ENCODE results near the gene FOXP1.
A peak's percentile ranks its signal among the peaks of the same experiment; 100 is the strongest.

The FOXP1 gene

DNA sequence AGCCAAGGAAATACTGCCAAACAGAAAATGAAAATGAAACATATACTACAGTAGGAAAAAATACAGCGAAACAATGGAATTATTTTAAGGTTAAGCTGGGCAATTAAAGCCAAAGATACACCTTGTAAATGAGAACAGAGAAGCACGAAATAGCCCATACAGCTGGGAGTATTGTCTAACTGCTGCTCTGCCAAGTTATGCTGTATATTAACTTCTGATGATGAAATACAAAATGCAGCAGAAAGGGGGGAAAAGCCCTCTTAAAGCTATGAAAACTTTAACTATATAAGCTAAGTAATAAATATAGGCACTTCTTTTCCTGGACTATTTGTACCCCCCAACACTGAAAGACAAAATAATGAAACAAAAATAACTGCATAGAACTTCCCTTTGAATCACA is 449.0 kb downstream of the FOXP1 start:
- DNase-seq = no peak

DNA sequence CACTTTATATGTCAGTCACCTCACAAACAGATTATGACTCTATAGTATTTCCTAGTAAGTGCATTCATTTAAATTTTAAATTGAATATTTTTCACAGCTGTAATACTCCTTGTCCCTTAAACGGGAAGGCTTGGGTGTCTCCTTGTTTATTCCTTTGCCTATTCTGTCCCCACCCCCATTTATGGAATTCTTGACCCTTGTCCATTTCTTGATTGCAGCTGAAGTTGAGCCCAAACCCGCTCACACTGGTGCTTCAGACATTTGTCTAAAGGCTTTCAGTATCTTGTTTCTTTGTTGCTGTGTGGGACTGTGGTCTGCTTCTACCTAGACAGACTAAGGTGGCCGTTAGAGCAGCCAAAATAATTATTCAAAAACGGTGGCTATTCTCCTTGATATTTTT is 449.7 kb downstream of the FOXP1 start:
- DNase-seq = no peak

DNA sequence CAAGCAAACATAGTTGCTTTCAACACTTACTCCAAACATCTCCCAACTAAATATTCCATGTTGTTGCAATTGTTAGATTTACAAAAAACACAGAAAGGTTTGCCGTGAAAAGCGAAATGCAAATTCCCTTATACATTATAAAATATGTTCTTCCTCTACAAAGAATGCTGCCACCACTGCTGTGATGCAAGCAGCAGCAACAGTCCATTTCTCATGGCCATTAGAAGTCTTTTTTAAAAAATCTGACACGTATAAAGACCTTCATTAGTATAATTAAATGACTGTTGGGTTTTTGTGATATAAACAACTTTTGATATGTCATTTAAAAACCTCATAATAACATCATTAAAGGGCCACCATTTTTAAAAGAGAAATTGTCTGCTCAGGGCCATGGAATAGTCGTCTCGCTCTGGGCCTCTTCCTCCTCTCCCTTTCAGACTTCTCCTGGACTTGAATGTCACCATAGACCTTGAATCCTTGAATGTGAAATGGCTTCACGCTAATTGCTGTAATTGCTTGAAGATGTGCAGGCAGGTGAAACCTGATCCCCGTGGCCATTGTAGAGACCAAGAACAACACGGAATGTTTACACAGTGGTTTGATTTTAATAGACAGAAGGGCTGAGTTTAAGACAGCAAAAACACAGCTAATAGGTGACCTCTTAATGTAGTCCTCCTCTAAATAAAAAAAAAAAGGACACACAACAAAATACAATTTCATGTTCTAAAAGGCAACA is 450.4 kb downstream of the FOXP1 start:
- DNase-seq = no peak

DNA sequence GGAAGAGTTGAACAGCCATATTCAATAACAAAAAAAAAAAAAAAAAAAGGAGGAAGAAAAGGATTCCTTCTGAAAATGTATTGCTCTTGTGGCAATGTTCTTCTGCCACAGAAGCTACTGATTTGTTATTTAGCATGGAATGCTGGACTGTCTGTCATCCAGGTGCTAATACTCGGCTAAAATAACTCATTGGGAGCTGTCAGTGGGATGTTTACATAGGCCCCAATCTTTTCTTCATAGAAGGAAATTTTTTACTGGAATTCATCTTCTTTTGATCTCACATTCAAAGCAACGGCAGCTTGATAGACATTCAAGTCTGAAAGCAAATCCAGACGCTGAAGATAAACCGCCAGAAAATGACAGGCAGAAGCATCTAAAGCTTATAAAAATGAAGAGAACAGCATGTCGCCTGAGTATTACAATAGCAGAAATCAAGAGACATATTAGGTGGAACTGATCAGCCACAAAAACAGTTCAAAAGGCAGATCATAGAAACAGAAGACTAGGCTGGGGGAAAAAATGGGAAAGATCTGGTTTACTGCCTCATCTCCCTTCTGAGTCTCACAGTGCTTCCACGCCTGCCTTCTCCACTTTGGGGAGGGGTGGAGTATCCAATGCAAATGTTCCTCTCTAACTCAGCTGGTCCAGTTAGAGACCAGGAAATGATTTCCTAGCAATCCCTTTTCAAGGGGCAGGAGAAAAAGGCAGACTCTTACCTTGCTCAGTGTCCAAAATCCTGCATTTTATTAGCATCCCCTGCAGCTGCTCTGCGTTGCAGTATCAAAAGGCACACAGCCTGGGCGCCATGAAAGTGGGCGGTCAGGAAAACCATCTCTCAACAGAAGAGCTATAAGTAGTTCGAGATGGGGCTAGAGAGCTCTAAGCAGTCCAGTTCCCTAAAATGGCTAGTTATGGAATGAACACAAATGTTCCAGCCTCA is 451.9 kb downstream of the FOXP1 start:
- DNase-seq = peak in 14 of 58 donors; percentile 6 to 69 (median 25)

DNA sequence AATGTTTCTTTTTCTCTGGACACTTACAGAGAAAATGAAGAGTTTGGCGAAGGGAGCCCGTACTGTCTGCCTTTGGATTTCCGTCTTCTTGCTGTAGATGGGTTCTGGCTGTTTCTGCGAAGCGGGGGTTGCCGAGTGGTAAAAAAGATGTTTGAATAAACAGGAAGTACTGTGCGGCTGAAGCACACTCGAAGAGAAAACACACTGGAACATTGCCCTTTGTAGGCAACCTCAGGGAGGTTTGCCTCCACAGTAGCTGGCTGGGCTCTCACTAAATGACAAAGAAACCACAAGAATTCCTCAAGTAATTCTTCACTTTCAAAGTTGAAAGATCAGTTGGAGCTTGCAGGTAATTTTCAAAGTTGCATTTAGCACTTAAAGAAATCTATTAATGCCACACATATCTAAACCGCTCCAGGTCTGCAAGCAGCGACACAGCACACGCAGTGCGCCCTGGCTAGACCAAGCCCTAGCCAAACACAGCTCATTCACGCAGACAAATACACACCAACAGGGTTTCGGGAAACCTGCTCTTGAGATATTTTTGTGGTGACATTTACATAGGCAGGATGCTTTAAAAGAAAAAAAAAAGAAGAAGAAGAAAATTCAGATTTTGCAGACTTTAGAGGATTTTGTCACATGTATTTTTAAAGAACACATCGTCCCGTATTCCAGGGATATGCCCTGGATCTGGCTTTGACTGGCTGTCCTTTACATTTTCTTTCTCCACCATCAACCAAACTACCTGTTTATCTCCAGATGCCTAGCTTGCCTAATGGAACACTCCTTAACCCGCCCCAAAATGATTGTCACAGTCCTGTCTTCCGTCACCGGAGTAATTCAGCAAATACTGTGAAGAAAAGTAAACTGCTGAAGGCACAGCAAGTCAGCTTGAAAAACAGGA is 452.8 kb downstream of the FOXP1 start:
- DNase-seq = peak in 27 of 58 donors; percentile 3 to 59 (median 32)

DNA sequence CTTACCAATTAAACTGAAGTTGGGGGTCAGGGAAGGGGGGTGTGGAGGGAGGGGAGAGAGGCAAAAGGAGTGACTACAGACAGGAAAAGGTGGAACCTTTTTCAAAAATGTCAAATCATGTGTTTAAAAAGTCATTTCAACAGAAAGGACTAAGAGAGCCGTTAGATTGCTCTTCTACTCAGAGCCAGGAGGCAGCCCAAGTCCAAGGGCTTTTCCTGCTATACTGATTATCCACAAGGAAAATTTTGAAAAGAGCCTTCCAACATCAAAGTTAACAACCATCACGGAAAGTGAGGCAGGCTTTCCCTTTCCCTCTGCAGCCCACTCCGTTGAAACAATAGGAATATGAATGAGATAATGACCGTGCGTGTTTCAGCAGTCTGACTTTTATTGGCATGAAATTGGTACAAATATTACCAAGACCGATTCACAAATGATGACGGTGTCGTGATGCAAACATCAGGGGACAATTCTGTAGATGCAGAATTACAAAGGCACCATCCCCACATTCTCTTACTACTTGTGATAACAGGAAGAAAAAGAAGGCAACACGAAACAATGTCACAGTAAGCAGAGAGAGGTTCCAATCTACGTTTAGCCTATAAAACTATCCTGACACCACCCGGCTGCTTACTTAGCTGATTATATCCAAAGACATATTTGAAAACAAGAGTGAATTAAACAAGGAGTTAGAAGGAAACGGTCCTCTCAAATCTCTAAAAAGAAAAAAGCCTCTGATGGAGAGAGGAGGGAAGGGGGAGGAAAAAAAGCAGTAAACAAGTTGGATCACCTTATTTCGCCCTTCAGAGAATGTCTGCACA is 453.7 kb downstream of the FOXP1 start:
- peak in 4 of 58 donors; percentile 2 to 37 (median 18) for DNase-seq

DNA sequence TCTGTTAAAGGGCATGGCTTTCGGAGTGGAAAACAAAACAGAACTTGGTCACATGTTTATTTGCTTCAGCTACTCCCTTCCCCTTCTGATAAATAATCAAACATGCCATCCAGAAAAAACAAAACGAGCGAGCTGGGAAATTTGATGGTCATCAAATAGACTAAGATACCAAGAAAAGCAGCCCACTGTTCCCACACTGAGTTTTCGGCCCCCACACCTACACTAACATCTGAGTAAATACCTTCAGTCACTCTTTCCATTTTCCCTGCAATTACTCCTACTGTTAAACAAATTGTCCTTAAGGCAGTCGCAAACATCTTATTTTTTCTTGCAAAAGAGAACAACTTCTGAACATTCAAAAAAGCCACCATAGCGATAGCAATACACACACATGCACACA is 454.6 kb downstream of the FOXP1 start:
- peak in 1 of 58 donors; percentile 1 for DNase-seq

DNA sequence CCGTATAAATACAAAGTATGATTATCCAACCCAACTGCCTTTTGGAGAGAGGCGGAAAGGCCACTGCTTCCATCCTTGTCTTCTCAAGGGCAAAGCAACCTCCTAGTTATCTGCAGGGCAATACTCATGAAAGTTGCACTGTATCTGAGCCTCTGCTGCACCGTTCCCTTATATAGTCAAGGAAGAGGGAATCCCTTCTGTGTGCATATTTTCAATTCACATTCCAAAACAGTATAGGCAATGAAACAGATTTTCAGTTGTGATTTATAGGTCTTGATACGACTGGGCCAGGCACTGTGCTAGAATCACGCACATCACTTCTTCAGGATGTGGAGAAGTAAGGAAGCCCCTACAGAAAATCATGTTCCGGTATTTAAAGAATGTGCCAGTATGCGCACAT is 455.7 kb downstream of the FOXP1 start:
- no peak for DNase-seq

DNA sequence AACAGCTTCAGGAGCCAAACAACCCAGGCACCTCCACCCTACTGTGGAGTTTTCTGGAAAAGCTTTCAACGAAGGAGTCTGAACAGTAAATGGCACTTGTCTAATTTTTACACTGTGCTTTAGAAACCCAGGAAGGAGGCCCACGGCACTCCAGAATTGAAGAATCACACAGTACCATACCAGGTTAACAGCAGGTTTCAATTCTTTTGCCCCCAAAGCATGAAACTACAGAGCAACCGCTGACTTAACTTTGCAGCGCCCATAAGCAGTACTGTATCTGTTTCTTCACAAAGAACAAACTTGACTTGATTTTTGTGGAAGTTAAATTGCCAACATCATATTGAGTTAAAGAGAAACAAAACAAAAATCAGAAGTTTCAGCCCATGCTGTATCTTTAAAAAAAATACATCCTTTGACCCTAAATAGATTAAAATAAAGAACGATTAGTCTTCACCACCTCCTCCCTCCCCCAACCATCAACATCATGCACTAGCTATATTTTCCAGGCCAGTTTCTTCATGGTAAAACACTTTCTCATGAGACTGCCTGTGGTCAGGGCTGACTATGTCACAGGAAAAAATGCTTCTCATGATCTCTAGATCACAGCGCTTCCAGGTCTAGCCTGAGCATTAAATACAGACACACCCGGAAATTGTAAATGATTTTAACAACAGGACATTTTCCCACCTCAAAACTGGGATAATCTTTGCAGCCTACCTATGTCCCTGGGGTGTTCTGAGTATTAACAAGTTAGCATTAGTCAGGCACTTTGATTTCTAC is 456.3 kb downstream of the FOXP1 start:
- no peak for DNase-seq

DNA sequence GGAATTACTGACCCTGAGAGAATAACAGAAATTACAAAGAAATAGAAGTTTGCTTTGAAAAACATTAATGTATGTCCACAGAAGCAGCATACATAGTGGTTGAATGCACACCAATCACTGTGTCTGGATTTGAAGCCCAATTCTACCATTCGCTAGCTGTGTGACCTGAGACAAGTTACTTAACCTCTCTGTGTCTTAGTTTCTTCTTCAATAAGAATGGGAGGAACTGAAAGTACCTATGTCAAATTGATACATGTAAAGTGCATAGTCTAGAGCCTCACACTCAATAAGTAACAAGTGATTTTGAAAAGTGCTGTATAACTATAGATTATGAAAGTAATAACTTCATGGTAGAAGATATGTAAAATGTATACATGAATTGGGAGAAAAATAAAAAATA is 457.8 kb downstream of the FOXP1 start:
- no peak for DNase-seq

DNA sequence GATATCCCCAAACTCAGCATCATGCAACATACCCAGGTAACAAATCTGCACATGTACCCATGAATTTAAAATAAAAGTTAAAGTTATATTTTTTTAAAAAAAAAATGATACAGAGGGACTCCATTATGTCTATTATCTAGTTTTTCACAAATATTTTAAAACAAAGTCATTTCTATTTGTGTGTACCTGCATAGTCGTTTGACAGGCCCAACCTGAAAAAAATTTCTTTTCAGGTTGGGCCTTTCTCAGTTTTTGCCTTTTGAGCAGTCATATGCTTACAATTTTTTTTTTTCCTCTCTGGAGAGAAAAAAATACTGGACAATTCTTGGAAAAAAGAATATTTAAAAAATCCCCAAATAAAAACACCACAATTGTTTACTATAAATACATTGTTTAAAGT is 459.5 kb downstream of the FOXP1 start:
- DNase-seq = no peak

DNA sequence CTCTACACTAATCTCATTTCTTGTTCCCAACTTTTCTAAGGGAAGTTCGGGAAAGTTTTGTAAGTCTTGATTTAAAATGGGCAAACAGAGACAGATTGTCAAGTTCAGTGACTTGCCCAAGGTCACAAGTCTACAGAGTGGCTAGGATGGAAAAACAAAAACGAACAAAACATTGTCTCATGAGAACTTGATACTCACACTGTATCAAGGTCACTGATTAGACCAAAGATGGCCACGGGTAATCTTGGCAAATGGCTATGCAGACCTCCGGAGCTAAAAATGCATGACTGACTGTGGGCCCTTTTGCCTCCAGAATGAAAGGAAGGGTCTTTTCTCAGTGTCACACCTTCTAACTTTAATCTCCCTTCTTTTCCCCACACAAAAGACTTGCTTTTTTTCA is 460.9 kb downstream of the FOXP1 start:
- no peak for DNase-seq

DNA sequence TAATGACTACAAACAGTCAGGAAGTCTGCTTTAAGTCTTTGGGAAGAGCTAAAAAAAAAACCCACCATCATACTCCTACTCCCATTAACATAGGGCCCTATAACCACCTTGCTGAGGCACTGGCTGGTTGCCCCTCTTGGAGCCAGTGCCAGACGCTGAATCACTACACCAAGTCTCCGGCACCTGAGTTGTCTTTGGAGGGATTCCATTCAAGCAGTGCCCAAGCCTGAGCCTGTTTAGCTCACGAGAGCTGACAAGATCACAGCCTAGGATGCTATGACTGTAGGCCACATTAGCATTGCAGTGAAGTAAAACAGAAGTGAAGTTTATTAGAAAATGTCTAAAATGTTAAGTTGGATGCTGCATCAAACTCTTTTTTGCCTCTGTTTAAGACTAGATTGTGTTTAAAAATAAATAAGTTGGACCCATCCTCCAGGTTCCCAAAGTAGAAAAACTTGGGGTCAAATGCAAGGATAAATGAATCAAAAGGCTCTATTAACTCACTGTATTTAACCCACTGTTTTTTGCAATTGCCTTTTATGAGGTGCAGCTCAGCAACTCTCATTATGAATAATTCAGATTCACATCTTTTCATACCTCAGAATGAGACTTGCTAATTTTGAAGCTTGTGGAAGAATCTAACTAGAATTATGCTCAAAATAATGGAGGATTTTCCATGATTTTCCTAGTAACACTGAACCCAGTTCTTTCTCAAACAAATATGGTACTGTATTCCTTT is 461.9 kb downstream of the FOXP1 start:
- DNase-seq = no peak

DNA sequence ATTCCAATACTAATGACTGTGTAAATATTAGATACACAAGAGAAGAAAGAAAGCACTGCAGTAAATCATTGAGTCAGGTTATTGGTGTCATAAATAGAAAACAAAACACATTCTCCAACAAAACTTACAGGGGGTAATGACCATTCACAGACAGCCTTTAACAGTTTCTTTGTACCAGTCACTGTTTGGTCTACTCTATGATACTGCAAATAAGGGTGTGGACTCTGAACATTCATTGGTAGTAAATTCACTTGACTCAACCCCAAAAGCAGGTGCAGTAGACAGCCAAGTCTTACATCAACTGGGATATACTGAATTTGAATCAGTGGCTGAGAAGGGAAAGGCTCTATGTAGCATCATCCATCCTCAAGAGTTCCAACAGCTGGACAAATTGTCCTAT is 463.5 kb downstream of the FOXP1 start:
- no peak for DNase-seq

DNA sequence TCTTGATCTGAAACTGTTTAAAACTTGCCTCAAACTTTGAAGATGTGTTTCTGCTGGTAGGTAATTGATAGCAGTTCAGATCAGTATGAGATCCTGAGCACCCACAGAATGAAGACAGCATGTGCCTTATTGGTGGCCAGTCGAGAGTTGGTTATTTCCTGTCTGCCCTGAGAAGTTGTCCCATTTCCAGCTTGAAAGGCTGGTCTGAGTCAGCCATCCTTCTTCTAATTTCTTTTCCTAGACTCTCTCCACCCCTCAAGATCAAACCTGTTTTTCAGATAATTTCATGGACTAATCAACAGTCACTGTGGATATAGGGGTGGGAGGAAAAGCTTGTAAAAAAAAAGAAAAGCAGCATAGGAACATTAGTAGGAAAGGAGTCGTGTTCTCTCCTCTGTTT is 464.4 kb downstream of the FOXP1 start:
- DNase-seq = no peak

DNA sequence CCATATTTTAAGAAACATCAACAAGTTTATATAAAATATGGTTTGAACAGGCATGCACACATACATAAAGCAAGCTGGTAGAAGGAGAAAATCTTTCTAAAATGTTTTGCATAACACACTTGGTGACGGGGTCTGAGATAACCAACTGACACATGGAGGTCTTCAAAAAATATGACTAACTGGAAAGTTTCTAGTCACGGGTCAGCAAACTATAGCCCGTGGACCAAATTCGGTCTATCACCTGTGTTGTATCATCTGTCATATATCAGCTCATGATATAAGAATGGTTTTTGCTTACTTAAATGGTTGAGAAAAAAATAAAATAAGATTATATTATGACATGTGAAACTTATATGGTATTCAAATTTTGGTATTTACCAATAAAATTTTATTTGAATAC is 465.1 kb downstream of the FOXP1 start:
- DNase-seq = no peak

DNA sequence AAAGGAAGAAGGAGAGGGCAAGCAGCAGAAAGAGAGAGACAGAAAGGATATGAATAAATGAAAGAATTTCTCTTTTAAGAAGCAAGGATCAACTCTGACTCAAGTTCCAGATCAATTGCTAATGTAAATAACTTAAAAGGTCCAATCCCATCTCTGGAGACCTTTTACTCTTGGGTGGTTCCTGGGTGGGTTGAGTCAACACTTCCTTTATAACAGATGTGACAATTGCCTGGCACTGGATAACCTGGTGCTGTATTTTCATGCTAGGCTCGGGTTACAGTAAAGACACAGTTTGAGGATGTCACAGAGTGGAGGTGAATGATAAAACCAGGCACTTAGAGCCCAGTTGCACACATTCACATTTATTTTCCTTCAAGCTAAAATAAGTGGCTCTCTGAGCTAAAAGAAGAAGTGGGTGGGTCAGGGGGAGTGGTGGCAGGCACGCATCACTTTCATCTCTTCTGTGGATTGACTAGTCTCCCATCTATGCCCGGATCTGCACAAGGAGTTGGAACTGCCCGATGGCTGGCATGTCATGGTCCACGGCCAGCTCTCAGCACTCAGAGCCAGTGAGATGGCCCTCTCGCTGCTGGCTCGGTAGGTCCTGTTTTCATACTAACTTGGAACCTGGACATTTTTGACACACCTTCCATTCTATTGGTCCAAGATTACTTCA is 465.8 kb downstream of the FOXP1 start:
- DNase-seq = no peak

DNA sequence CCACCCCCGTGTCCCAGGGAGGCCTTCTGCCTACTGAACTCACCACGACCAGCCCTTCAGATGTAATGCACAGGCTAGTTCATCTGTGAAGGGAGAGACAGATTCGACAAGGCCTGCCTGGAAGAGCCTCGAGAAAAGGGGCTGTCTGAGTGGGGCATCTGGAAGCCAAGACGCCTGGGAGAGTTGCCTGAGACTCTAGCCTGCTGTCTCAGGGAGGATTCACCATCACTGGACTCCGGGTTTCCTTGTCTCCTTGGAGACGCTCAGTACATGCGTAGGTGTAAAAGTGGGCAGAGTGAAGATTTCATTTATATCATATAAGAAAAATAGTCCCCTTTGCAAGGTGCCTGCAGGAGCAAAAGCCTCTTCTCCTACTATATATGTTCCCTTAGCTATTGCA is 468.9 kb downstream of the FOXP1 start:
- DNase-seq = peak in 24 of 58 donors; percentile 4 to 74 (median 30)
